Stimulated activated CD4-positive, alpha-beta T cell treated with anti-CD3 and anti-CD28 coated beads, TNF-alpha, amount 100 ng/mL, for 48 hours (primary cell): Measurements from ENCODE around the gene NDUFA12.

Experiments used
- DNase-seq, 3 donors: peaks; one replicate each; pipeline ENCODE4 v3.0.0-alpha.2; 2020; ENCODE audit warnings: low read depth in 3 of 3

Gene NDUFA12

DNA sequence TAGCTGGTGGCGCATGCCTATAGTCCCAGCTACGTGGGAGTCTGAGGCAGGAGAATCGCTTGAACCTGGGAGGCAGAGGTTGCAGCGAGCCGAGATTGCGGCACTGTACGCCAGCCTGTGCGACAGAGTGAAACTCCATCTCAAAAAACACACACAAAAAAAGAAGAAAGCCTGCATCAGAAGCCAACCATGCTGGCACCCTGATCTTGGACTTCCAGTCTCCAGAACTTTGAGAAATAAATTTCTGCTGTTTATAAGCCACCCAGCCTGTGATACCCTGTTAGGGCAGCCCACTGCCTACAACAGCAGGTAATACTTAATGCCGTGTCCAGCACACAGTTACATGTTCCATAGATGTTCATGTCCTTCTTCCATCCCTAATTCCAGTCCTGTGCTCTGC, 62.7 kb downstream of the NDUFA12 start:
- no peak for DNase-seq

DNA sequence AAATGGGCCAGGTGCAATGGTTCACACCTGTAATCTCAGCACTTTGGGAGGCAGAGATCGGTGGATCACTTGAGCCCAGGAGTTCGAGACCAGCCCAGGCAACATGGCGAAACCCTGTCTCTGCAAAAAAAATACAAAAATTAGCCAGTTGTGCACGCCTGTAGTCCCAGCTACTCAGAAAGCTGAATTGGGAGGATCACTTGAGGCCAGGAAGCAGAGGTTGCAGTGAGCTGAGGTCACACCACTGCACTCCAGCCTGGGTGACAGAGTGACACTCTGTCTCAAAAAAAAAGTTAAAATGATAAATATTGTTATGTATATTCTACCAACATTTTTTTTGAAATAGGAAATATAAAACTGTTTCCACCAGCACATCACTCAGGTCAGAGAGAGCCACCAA, 64.9 kb downstream of the NDUFA12 start:
- no peak for DNase-seq

DNA sequence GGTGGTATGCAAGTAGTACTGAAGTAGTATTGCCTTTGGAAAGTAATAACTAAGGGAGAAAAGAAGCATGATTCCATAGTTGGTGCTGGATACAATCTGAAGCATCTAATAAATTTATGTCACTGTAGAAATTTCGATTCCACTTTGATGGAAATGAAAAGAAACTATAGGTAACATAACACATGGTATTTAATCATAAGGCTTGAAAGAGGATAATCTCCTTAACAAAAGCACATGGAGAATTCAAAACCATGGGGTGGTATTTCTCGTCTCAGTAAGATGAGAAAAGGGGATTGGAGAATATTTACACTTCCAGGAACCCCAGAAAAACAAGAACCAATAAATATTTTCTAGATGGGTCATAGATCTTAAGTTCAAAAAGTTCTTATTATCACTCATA, 72.7 kb downstream of the NDUFA12 start:
- no peak for DNase-seq

DNA sequence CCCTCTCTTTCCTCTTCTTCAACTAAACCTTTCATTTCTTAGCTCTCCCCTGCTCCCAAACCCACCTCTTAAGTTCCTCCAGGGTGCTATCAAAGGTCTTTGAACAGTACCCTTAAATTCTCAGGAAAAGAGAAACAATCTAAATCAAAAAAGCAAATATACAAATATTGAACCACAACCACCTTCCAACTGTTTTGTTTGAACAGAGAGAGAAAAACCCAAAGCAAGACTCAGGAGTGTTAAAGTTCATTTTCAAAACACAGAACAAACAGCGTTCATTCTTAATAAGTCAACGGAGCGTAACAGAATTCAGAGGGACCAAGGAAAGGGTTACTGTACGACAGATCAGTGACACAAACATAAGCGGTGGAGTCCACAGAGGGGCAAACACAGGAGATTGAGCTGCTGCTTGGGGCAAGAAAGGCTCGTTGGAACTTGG, 73.3 kb downstream of the NDUFA12 start:
- no peak for DNase-seq

DNA sequence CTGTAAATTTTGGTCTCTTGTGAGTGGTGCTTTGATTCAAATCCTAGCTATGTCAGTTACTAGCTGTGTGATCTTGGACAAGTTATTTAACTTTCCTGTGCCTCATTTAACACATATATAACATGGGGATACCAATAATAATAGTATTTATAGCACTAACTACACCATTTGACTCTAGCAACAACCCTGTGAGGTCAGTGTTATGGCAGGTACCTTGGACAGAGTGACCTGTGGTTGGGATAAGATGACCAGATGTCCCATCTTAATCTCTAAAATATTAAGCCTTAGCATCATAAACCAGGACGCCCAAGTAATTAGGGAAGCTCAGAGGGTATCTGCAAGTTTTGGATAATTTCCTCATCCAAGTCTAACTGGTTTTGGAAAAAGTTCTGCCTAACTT, 73.7 kb downstream of the NDUFA12 start:
- DNase-seq = no peak

DNA sequence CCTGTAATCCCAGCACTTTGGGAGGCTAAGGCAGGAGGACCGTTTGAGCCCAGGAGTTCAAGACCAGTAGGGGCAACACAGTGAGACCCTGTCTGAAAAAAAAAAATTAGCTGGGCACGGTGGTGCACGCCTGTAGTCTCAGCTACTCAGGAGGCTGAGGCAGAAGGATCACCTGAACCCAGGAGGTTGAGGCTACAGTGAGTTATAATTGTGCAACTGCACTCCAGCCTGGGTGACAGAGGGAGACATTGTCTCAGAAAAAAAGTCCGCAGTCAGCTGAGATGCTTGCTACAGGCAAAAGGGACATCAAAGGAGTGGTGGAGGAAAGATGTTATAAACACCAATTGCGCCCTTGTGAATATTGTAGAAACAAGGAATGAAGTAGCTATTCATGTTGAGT, 77.8 kb downstream of the NDUFA12 start:
- no peak for DNase-seq

DNA sequence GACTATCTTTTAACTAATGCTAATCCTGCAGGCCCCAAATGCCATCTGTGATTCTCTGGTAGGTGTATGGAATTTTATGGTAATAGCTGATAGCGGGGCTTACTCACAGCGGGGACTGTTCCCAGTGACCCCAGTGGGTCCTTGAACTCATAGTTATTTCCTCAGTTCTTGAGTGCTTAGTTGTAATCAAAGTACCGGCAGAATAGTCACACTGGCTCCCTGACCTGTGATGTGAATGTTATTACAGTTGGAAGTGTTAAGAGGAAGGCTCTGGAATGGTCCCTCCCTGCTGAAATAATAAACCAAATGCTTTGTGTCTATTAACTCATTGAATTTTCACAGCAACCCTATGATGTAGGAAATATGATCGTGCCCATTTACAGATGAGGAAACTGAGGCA, 78.3 kb downstream of the NDUFA12 start:
- no peak for DNase-seq

DNA sequence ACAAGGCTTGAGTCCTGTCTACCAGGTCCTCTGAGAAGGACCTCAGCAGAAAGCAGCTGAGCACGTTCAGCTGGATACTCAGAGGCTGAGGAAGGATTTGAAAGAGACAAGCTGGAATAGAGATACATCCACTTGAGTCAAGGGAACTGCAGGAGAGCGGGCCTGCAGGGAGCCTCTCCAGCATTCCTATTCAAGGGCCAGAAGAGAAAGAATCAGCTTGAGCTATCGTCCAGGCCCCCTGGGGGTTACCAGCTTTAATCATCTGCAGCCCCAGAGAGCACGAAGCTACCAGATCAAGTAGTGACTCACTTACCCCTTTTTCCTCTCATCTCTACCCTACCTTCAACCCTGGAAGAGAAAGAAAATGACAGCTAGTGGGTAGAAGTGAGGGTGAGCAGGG, 80.9 kb downstream of the NDUFA12 start:
- no peak for DNase-seq
